AG04450 (cell line): Measurements from ENCODE around the gene ZNF277. TPM values are rescaled to one million over a fixed set of nuclear protein-coding genes. Genes with fewer than 3 reads are reported as not detected.

Experiments
- CTCF ChIA-PET: fragments of 300-600, 350-600 bp; formaldehyde crosslinking; extraction: SDS; loops from one replicate; lab custom pipeline; 2022; ENCODE audit warnings: antibody characterized with exemption, inconsistent platforms; lab: Charles Lee
- POLR2A ChIA-PET: fragments of 350-600 bp; formaldehyde crosslinking; extraction: SDS; loops from one replicate; lab custom pipeline; 2021; ENCODE audit warnings: antibody characterized with exemption, inconsistent platforms; lab: Yijun Ruan, JAX
- DNase-seq: peaks from one replicate; pipeline ENCODE4 v3.0.0-alpha.2; 2011; ENCODE audit warnings: low read depth, low spot score
- H3K27ac ChIP-seq: one replicate; pipeline ENCODE4 v1.5.1; 2012; ENCODE audit warnings: low read depth, low read length, control low read depth
- H3K27me3 ChIP-seq: one replicate; pipeline ENCODE4 v1.6.0; 2012; ENCODE audit warnings: low read length; ENCODE audit not compliant: control insufficient read depth, insufficient read depth
- H3K4me3 ChIP-seq: 2 replicates; pipeline ENCODE4 v1.5.1; 2011; ENCODE audit warnings: mild to moderate bottlenecking, low read depth, low read length, control low read depth
- H3K9me3 ChIP-seq: 2 replicates; pipeline ENCODE4 v1.5.1; 2012; ENCODE audit warnings: low read length; ENCODE audit not compliant: control insufficient read depth, insufficient read depth
- CTCF ChIP-seq: IDR thresholded peaks from 2 replicates; pipeline ENCODE4 v1.5.1; 2011; ENCODE audit warnings: low read depth, low read length, control low read depth, inconsistent platforms
- polyA plus RNA-seq: library from polyadenylated mRNA; depleted of rRNA; stranded (reverse); fragments of >200 nt; gene quantifications from 2 replicates; pipeline ENCODE4 v1.2.3, GENCODE V29; 2011

Gene ZNF277
- polyA plus RNA-seq, 1 experiment: 30.3 TPM

- CTCF ChIA-PET: no interaction called here
- no peak overlapping the region for H3K4me3 ChIP-seq
Observed at GRCh38 chr7:112322070-112322469, 115.6 kb downstream of the ZNF277 start.

DNA sequence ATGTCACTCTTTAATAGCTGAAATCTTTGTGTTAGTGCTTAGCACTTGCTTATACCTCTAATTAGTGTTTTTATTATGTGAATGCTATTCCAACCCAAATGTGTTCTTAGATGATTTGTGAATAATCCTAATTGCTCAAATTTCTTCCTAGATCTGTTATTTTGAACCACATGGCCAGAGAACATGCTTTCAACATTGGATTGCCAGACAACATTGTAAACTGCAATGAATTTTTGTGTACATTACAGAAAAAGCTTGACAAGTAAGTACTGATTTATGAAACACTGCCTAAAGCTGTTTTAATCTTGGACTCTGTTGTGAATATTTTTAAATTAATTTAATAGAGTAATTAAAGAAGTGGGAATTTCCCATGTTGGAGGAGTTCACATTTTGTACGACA, 121.1 kb downstream of the ZNF277 start:
- Histone ChIP-seq H3K27ac (no peak overlapping the region), H3K4me3 (no peak overlapping the region), H3K9me3 (no peaks in the 10 kb centered on the region), H3K27me3 (no peaks in the 10 kb centered on the region)
- POLR2A ChIA-PET: no interaction called here
- no peak for TF ChIP-seq CTCF
- no peak for DNase-seq
- CTCF ChIA-PET: no interaction called here

More at GRCh38 chr7:112322070-112322469, 115.6 kb downstream of the ZNF277 start:
- TF ChIP-seq CTCF: no peak
- DNase-seq: no peak
- no peaks in the 10 kb centered on the region for H3K27me3 ChIP-seq
- no peaks in the 10 kb centered on the region; the same call in 1 of the 2 replicates for H3K9me3 ChIP-seq
- H3K27ac ChIP-seq: no peak overlapping the region
- POLR2A ChIA-PET: no interaction called here

DNA sequence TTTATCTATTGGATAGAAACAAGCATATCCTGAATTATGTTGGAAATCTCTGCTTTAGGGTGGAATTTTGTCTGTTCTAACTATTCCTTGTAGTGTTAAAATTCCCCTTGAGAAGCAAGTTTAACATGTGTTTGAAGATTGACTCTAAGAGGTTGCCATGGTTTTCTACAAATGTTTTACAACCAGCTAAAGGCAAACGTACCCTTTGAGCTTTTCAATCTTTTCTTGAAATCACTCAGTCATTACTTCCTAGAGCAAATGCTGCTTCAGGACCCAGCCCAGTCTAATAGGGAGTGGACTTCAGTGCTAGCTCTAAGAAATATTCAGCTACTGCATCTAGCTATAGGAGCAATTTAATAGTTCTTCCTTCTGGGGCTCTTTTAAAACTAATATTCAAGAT, 125.0 kb downstream of the ZNF277 start:
- H3K9me3 ChIP-seq: no peaks in the 10 kb centered on the region
- POLR2A ChIA-PET: no interaction called here
- H3K27me3 ChIP-seq: no peaks in the 10 kb centered on the region
- CTCF ChIA-PET: no interaction called here
- no peak overlapping the region for H3K4me3 ChIP-seq
- H3K27ac ChIP-seq: no peak overlapping the region
- DNase-seq: no peak
- no peak for TF ChIP-seq CTCF

- H3K4me3 ChIP-seq: no peak overlapping the region
- CTCF ChIA-PET: no interaction called here
- no peaks in the 10 kb centered on the region for H3K27me3 ChIP-seq
- POLR2A ChIA-PET: no interaction called here
- DNase-seq: no peak
- H3K27ac ChIP-seq: no peak overlapping the region
- TF ChIP-seq CTCF: no peak
- no peaks in the 10 kb centered on the region for H3K9me3 ChIP-seq
Observed at GRCh38 chr7:112334366-112334765, 127.9 kb downstream of the ZNF277 start.

DNA sequence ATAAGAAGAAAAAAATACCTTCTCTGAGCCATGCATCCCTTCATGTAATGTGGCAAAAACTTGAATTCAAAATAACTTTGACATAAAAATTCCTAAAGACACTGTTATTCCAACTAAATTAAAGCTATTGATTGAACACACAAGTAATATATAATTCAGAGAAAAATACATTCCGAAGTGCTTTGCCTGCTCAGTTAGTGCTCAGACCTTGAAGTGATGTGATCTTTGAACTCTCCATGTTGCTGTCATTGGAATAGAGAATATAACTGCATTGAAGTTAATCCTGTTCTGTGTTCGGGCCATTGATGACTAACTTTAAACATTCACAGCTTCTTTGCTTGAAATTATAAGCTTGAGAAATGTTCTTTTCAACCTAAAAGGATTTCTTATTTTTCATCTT, 129.8 kb downstream of the ZNF277 start:
- POLR2A ChIA-PET: no interaction called here

More for the DNA sequence above, 129.8 kb downstream of the ZNF277 start:
- no peak for TF ChIP-seq CTCF
- Histone ChIP-seq H3K27me3 (no peaks in the 10 kb centered on the region), H3K27ac (no peak overlapping the region), H3K4me3 (no peak overlapping the region), H3K9me3 (no peaks in the 10 kb centered on the region)
- DNase-seq: no peak
- CTCF ChIA-PET: no interaction called here
